GM19240 (cell line): Measurements from ENCODE around the gene FAT3.

Source experiments
- DNase-seq: peaks from one replicate; pipeline ENCODE4 v3.0.0; 2011; ENCODE audit warnings: low spot score; ENCODE audit not compliant: insufficient read length

The FAT3 gene

DNA sequence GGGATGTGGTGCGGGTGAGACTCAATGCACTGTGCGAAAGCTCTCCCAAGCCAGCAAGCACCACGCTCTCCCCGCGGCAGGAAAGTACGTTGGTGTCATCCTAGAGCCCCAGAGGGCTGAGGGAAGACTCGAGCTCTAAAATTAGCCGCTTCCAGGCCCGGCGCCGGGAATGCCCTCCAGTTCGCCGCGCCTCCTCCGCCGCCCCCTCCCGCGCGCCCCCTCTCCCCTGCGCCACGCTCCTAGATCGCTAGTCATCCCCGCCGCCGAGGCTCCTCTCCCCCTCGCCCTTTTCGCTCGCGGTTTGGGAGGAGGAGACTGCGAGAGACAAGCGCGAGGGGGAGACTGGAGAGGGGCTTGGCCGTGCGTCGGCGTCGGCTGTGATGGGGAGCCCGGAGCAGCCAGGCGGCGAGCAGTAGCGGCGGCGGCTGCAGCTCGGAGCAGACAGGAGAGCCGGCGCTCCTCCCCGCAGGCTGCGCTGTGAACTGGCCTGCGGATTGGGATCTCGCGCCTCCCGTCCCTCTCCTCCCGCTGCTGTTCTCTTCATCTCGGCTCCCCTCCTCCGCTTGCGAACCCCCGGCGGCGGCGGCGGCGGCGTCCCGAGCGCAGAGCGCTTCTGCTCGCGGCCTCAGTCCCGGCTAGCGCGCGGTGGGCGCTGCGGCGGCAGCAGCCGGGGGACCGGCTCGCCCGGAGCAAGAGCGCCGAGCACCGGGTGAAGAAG is at the start of gene FAT3:
Gene FAT3 (plus strand): TSS at position 412 of the 718 bp plus-strand sequence. CDS start 127,295 bp downstream, outside the sequence.
- no peak for DNase-seq

DNA sequence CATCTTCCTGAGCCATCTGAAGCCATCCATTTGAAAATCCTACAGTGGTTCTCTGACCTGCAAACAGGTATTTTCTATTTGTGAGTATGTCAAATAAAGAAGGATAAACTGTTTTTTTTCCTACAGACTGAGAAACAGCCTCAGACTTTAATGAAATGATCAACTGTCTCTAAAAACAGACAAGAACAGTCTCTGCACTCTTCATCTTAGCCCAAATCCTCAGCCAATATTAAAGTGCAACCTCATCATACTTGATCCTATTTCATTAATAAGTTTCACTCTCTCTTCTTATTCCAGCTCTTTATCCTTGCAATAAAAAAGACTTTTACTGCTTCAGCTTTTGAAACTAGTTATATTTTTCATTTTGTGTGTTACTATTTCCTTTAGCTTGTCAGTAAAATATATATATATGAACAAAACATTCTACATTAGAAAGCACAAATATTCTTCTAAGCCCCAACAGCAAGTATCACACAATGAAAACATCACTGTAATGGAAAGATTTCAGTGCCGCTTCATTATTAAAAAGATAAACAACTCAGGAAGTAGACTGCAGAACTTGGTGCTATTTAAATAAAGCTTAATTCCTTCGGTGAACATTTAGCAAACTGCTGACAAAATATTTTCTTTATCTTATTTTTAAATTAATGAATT is 45.5 kb upstream of the FAT3 start:
- no peak for DNase-seq

DNA sequence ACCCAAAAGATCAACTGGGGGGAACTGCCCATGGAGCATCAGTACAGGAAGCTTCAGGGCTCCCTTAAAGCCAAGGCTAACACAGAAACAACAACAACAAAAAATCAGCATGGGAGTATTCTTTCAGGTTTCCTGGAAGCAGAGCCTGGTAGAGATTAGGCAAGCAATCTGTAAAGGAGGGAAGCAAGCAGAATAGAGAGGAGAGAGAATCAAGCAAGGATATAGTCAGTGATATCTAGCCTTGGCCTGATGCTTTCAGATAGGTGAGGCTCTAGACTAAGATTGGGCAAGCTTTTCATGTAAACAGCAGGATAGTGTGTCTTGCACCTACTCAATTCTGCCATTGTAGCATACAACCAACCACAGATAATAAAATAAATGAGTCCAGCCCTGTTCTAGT is 44.4 kb upstream of the FAT3 start:
- DNase-seq, result no peak

DNA sequence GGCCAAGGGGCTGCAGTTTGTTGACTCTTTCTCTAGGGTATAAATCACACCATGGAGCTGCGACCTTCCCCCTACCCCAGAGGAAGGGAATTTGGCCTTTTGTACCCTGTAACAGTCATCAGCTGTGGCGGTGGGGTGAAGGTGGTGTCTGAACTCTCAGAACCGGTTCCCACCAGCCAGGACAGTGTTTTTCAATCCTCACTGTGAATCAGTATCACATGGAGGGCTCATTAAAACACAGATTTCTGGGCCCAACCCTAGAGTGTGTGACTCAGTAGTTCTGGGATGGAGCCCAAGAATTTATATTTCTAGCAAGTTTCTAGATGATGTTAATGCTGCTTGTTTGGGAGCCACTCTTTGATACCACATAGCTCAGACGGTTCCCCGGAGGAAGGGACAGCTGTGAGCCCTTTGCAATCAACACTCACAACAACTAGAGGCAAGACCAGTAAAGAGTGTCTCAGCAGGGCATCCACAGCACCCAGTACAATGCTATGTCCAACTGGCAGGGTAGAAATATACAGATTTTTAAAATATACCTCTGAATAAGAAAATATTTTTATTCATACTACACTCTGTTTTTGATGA is 43.9 kb upstream of the FAT3 start:
- no peak for DNase-seq

DNA sequence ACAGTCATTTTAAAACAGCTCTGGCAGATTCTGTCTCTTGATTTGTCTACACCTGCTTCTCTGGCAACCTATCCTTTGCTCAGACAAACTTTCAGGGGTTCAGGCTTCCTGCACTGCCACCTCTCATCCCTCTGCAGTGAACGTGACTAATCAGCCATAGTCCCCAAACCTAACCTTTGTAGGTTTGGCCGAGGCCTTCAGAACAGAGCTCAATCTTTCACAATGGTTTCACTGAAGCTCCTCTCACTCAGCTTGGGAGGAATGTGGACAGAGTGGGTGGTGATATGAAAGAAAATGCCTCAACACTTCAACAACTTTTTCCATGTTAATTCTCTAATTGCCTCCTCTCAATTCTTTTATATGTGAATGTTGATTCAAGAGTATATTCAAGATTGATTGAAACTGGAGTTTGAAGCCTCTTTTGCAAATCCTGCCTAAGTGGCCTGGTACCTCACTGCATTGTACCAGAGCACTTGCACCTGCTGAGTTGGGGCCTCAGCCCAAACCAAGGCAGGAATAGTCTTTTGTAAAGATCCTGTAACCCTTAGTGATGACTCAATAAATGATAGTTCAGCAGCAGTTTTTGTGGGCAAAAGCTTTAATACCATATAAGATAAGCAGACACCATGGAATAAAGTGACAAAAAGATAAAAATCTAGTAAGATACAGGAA is 33.9 kb upstream of the FAT3 start:
- no peak for DNase-seq

DNA sequence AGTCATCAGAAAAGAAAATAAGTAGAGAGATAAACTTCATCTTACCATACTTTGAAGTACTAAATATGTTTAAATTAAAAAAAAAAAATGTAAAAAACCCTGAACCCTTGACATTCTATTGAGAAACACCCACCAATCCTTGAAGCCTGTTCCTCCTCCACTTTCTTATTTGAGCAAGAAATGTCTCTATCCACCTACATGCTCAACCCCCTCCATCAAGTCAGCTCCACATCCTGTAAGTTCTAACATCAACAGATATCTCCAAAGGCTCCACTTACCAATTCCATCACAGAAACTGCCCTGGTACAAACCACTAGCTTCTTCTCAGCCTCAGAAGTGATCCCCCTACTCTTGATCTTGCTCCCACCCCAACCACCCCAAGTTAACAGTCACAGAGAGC is 32.5 kb upstream of the FAT3 start:
- no peak for DNase-seq

DNA sequence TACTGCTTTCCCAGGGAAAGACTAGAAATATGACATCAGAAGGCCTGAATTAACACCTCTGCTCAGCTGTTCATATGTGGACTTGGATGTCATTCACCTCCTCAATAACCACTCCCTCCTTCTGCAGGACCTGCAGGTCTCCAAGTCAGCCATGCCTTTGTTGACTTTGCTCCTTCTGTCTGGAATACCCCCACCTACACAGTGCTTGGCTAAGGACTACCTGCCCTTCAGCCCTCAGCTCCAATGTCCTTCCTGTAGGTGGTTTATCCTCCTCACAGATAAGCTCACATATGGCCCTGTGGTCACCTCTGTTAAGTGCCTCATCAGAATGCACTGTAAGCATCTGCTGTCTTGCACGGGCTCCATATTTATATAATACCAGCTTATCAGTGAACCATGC is 26.4 kb upstream of the FAT3 start:
- DNase-seq, result no peak

DNA sequence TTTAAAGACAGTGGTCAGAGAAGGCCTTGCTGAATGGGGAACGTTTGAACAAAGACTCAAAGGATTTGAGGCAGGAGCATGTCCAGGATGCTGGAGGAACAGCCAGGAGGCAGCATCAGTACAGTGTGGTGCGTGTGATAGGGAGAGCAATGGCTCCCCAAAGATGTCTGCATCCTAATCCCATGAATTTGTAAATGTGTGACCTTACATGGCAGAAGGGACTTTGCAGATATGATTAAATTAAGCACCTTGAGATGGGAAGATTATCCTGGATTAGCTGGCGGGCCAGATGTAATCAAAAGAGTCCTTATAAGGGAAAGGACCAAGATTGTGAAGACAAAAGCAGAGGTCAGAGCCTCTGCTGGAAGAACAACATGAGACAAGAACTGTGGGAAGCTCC is 24.6 kb upstream of the FAT3 start:
- DNase-seq, result no peak

DNA sequence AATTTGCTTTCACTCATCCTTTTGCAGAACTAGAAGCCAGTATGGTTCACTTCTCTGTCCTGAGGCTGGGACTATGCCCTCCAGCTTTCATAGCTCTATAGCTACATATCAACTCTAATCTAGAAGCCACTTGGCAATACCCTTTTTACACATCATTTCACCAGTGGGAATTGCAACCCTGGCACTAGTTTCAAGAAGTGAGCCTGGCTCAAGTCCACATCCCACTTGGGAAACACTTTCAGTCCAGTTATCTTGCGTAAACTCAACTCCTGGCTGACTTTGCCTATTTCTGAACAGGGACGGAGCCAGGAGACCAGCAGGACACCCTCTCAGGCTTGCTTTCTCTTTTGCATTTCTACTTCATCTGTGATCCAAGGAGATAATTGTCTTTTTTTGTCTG is 19.9 kb upstream of the FAT3 start:
- no peak for DNase-seq

DNA sequence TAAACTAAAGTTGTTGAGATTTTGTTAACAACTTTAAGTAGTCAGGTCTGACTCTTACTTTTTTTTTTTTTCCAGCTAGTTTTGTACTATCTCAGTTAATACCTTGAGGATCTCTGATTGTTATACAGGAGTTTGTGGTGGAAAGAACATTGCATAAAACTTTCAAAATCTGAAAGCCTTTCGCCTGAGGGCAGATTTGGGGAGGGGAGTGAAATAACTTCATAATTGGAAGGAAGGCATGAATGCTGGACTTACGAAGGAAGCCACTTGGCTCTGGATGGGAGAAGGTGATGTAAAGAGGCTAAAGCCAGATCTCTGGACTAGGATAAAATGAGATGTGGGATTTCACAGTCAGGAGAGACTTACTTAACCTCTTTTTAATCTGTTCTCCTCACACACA is 18.2 kb upstream of the FAT3 start:
- no peak for DNase-seq

DNA sequence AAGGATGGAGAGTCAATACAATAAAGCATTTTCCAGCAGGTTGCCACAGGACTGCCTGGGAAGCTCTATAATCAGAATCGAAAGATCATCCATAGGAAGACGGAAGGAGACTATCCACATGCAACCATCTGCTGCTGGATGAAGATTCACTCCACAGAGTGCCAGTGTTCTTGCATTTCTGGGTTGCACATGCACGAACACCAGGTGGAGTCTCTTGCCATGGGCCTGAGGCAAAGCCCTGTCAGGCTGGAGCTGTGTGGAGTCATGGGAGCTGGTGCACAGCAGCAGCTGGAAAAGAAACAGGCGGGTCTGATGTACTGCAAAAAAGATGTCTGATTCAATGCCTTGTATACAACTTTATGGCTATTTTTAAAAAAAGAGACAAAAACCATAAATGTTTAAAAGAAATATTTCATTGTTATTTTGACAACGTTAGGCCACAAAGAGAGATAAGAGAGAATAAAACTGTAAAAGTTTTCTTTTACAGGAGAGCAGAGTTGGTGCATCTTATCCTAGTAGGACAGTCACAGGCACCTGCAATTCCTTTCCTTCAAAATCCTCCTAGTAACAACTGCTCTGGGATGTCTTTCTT is 12.9 kb upstream of the FAT3 start:
- no peak for DNase-seq

DNA sequence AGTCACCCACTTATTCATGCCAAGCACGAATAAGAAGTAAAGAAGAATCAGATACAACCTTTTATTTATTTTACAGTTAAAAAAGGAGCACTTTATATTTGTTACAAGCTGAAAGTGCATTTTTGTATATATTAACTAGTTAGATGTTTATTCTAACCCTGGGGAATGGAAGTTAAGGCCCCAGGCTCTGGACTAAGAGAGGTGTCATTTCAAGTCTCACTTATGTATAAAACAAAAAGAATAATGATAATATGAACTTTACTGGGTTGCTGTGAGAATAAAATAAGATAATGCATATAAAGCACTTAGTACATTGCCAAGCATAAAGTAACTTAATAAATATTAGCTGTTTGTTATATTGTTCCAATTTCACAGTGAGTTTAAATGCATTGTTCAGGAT is 12.1 kb upstream of the FAT3 start:
- no peak for DNase-seq

DNA sequence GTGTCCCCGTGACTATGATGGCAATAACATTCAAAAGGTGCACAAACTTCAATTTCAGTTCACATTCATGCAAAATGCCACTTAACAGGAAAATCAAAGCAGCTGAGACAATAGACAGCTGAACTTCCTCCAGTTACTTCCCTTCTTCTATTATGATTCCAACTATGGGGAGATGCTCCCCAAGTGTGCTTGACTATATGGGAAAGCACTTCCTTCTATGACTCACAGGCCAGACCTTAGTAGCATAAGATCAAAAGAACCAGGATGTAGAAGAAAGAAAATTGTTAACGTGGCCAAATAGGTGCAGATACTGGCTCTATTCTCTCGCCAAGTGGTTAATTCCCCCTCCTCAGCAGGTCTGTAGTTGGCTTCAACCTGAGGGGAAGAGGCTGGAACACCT is 7.8 kb upstream of the FAT3 start:
- DNase-seq, result no peak

DNA sequence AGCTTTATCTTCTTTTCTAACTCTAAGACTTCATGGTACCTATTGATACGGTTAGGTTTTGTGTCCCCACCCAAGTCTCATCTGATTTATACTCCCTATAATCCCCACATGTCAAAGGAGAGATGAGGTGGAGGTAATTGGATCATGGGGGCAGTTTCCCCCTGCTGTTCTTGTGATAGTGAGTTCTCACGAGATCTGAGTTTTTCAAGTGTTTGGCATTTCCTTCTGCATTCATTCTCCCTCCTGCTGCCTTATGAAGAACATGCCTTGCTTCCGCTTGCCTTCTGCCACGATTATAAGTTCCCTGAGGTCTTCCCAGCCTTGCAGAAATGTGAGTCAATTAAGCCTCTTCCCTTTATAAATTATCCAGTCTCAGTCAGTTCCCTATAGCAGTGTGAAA is 5.1 kb upstream of the FAT3 start:
- DNase-seq, result no peak

DNA sequence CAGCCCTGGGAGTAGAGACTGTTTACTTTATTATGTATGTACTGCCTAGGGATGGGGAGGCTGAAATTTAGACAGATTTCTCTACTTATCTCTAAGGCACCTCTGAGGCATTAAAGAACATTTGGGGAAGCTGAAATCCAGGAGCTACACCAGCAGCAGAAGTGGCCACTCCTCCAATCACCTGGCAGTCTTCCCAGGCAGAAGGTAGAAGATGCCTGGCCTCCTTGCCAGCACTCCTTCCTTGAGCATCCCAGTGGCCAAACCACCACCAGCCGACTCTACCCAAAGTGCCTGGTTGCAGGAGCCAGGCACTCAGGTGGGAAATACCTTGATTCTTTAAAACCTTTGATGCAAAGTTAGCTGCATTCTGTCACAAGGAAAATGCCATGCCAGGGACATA is 1.9 kb upstream of the FAT3 start:
- DNase-seq, result no peak

DNA sequence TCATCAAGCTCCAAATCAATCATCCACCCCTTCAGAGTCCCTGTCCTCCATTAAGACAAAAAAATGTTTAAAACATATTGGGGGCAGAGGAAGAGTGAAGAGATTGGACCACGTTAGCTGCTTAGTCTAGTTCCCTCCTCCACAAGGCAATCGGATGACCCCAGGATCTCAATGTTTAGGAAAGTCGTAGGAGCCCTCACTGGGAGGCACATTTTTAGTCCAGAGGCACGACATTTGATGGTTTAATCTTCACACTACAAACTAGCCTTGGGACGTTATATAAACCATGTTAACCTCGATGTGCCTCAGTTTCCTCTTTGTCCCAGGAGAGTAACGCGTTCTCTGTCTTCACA is 588 bp upstream of the FAT3 start:
- no peak for DNase-seq

DNA sequence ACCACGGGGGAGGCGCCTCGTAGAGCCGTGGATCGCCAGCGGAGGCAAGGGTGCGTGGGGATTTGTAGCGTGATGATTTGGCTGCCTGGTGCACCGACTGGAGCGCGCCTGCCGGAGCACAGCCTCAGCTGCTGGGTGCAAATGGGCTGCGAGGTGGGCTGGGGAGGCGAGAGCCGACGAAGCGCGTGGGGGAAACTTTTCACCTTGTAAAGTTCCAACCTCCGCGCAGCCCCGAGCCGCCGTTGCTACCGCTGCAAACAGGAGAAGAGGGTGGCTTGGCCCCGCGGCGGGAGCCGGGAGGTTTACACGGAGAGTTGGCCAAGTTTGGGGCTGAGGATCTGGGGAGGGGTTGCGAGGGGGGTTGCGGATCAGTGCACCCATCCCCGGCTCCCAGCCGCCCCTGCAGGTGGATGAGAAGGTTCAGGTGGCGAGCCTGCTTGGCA is 528 bp downstream of the FAT3 start:
- DNase-seq, result no peak

DNA sequence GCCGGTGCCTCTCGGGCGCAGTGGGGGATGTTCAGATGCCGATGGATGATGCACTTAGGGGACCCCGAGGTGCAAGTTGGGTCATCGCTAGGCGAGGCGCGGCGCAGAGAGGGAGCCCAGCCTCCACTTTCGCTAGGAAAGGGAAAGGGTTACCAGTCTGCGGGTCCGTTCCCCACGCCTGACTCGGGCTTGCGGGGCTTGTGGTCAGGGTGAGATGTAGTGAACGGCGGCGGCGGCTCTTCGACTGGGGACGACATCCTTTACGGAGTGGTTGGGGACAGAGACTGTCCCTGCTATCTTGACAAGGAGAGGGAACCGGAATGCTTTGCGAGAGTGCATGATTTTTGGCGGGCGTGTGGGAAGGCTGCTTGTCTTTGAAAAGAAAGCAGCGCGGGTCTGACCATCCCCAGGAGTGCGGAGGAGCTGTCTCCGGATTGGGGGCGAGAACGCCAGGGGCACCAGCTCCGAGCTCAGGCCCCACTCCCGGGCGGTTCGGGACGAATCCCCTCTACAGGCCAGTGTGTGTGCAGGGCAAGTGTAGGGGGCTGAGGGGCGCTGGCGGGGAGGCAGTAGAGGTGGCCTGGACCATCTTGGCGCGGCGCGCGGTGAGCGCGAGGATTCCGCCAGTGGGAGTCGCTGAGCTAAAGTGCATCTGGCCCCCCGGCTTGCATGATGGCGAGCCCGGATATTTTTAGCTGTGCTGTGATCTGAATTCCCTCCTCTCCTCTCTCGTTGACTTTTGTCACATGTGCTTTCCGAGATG is 1.1 kb downstream of the FAT3 start:
- DNase-seq, result no peak

DNA sequence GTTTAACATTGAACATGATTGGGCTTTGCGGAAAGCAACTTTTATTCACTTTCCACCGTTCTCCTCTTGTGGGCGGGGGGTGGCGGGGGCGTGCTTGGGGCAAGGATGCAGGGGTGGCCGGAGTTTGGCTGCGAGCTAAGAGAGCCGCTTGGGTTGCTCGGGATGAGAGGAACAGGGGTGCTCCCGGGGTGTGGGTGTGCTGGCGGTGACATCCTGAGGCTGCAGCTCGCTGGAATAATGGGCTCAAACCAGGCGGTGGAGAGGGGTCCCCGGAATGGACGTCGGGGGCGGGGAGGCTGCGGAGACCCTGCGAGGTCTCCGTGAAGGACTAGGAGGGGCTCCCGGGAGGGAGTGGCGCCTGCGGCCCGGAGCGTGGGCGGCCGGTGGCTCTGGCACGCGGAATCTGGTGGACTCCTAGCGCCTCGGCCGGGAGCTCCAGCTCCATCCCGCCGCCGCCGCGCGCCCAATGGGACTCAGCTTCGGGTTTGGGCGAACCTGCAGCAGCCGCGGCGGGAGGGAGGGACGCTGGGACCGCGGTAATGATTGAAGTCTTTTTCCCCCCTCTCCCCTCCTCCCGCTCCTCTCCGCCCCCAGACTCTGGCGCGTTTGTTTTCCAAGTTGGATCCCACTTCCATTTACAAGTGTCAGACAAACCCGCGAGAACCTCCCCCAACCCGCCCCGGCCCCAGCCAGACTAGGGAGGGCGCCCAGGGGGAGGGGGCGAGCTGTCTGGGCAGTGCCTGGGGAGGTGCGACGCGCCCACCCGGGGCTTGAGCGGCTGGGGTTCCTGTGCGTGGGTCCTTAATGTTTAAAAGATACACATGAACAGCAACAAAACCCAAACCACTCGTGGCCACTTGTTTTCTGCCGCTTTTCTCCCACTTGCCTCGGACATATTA is 2.0 kb downstream of the FAT3 start:
- no peak for DNase-seq

DNA sequence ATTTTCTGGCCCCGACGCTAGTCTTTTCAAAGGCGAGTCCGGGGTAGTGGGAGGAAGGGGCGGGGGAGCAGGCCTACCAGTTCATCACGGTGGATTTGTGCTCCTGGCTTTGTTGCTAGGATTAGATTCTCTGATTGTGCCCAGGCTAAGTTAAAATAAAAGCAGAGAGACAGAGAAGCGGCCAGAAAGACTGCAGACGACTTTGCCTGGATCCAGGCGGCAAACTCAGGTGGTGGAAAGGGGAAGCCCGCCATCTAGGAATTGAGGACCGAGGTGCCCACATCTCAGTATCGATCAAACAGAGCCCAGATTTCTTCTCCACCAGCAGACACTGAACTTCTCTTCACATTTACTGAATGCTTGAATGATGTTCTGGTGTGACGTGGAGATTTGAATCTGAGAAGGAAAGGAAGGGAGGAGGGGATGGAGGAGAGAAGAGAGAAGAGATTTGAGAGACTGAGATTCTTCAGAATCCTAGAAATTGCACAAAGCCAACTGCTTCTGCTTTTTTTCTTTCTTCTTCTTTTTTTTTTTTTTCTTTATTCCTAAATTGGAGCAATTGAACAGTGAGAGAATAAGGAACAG is 2.7 kb downstream of the FAT3 start:
- no peak for DNase-seq
